ENCODE data around the gene PYROXD2.

The PYROXD2 gene

DNA sequence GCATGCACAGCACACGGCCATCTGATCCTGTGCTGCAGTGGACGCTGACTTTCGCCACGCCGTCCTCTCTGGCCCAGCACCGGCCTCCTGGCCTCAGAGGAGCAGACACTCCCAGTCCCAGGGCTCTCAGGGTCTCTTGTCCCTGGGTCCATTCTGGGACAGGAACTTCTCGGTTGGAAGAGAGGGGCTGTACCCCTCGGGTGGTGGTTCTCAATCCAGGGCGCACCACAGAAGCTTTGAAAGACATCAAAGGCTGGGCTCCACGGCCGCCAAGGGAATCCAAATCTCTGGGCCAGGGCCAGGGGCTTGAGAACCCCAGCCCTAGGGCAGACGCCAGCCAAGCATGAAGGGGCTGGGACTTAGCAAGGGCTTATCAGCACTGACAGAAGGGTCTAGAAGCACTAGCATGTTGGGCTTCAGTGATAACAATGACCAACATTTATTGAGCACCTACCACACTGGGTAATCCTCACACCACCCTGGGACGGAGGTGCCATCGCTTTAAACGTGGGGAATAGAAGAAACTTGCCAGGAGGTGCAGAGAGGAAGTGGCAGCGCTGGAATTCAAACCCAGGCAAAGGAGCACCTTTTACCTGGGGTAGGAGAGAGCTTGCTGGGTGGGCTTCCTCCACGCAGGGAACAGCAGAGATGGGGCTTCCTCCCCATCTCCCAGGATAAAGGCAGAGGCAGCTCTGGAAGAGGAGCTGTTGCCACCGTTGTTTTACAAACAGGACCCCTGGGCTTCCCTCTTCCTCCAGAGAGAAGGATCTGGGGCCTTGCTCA is 1.8 kb upstream of the PYROXD2 start:
- CTCF ChIA-PET, result no interaction called here

GRCh38 chr10:98415731-98416119 is 743 bp upstream of the PYROXD2 start:
- TF ChIP-seq SP1 (IDR thresholded peaks at IDR 0.05) (no peak), FOXA1 (IDR thresholded peaks at IDR 0.05) (no peak), L3MBTL2 (conservative IDR thresholded peaks at IDR 0.05) (no peak), HDGF (IDR thresholded peaks at IDR 0.05; ENCODE audit: borderline replicate concordance) (no peak), CTBP1 (IDR thresholded peaks at IDR 0.05; ENCODE audit: borderline replicate concordance) (no peak), NFRKB (IDR thresholded peaks at IDR 0.05) (no peak), ZNF384 (IDR thresholded peaks at IDR 0.05) (no peak), LEF1 (IDR thresholded peaks at IDR 0.05; ENCODE audit: borderline replicate concordance) (no peak)
- DNase-seq (ENCODE audit: extremely low spot score), result no peak
- CTCF ChIA-PET, result interaction anchor here (1.1 kb wide), 1 partner anchor 8 kb away, joined by 3 read pairs; no protein-coding TSS in a partner anchor
- POLR2A ChIA-PET, result interaction anchor here (0.6 to 0.8 kb wide), 5 partner anchors 8 to 45 kb away, joined by 3 to 5 read pairs (median 3); no protein-coding TSS in a partner anchor

More for the DNA sequence above, 1.8 kb upstream of the PYROXD2 start:
- no peak for TF ChIP-seq FOXA1 (IDR thresholded peaks at IDR 0.05)
- no peak for TF ChIP-seq SUZ12 (IDR thresholded peaks at IDR 0.05)
- TF ChIP-seq ARNT (IDR thresholded peaks at IDR 0.05), result no peak
- no peak for TF ChIP-seq NFRKB (IDR thresholded peaks at IDR 0.05)
- TF ChIP-seq HDGF (IDR thresholded peaks at IDR 0.05; ENCODE audit: borderline replicate concordance), result no peak
- no peak for TF ChIP-seq CTBP1 (IDR thresholded peaks at IDR 0.05; ENCODE audit: borderline replicate concordance)
- no peak for TF ChIP-seq TARDBP (IDR thresholded peaks at IDR 0.05)
- no peak for TF ChIP-seq FOXK2 (IDR thresholded peaks at IDR 0.05)
- TF ChIP-seq, protein P1, sequence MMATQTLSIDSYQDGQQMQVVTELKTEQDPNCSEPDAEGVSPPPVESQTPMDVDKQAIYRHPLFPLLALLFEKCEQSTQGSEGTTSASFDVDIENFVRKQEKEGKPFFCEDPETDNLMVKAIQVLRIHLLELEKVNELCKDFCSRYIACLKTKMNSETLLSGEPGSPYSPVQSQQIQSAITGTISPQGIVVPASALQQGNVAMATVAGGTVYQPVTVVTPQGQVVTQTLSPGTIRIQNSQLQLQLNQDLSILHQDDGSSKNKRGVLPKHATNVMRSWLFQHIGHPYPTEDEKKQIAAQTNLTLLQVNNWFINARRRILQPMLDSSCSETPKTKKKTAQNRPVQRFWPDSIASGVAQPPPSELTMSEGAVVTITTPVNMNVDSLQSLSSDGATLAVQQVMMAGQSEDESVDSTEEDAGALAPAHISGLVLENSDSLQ (IDR thresholded peaks at IDR 0.05), result no peak
- no peak for TF ChIP-seq BHLHE40 (IDR thresholded peaks at IDR 0.05; ENCODE audit: borderline replicate concordance)
- no peak for TF ChIP-seq ZNF384 (IDR thresholded peaks at IDR 0.05)
- no peak for TF ChIP-seq FOXM1 (IDR thresholded peaks at IDR 0.05; ENCODE audit: borderline replicate concordance)
- TF ChIP-seq L3MBTL2 (conservative IDR thresholded peaks at IDR 0.05), result no peak
- TF ChIP-seq SP1 (IDR thresholded peaks at IDR 0.05), result no peak
- no peak for TF ChIP-seq LEF1 (IDR thresholded peaks at IDR 0.05; ENCODE audit: borderline replicate concordance)
- TF ChIP-seq ELF4 (IDR thresholded peaks at IDR 0.05), result no peak
- POLR2A ChIA-PET, result no interaction called here
- no peak for DNase-seq (ENCODE audit: extremely low spot score)

DNA sequence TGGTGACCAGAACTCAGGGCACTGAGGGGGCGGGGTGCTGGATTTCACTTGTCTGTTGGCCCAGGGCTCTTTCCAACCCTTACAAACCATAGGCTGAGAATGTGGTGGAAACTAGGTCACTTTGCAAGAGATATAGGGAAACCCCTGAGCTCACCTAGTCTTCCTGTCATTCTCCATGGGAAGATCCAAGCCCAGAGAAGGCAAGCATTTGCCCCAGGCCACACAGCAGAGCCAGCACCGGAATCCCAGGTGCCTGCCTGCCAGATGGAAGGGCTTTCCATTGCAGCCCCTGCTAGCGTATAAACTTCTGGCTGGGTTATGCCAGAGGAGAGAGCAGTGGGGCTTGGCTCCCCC is 427 bp downstream of the PYROXD2 start:
- no peak for DNase-seq (ENCODE audit: extremely low spot score)
- no peak for TF ChIP-seq ARNT (IDR thresholded peaks at IDR 0.05)
- TF ChIP-seq SUZ12 (IDR thresholded peaks at IDR 0.05), result no peak
- TF ChIP-seq FOXM1 (IDR thresholded peaks at IDR 0.05; ENCODE audit: borderline replicate concordance), result no peak
- no peak for TF ChIP-seq TARDBP (IDR thresholded peaks at IDR 0.05)
- no peak for TF ChIP-seq HDGF (IDR thresholded peaks at IDR 0.05; ENCODE audit: borderline replicate concordance)
- TF ChIP-seq ELF4 (IDR thresholded peaks at IDR 0.05), result no peak
- TF ChIP-seq FOXA1 (IDR thresholded peaks at IDR 0.05), result no peak
- no peak for TF ChIP-seq FOXK2 (IDR thresholded peaks at IDR 0.05)
- TF ChIP-seq BHLHE40 (IDR thresholded peaks at IDR 0.05; ENCODE audit: borderline replicate concordance), result no peak
- TF ChIP-seq SP1 (IDR thresholded peaks at IDR 0.05), result no peak
- no peak for TF ChIP-seq L3MBTL2 (conservative IDR thresholded peaks at IDR 0.05)
- no peak for TF ChIP-seq ZNF384 (IDR thresholded peaks at IDR 0.05)
- no peak for TF ChIP-seq LEF1 (IDR thresholded peaks at IDR 0.05; ENCODE audit: borderline replicate concordance)
- no peak for TF ChIP-seq NFRKB (IDR thresholded peaks at IDR 0.05)
- ChIA-PET POLR2A (interaction anchor here (0.8 kb wide), 1 partner anchor 10 kb away, joined by 3 read pairs; no protein-coding TSS in a partner anchor), CTCF (interaction anchor here (1.1 kb wide), 1 partner anchor 9 kb away, joined by 3 read pairs; no protein-coding TSS in a partner anchor)

DNA sequence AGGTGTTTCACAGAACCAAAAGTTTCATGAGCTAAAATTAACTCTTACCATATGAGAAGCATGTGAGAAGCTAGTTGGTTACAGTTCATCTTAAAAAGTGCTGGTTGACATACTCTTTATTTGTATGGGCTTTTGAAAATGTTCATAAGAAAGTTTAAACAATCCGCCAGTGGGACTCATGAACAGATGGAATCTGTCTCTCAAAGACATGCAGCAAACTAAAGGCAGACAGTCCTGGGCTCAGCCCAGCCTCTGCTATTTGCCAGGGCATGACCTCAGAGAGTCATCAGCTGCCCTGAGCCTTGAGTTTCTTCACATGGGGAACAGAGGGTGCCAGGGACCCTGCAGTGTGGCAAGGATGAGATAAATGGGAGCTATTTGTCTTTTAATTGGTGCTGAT is 3.2 kb downstream of the PYROXD2 start:
- no peak for DNase-seq (ENCODE audit: extremely low spot score)
- POLR2A ChIA-PET, result no interaction called here
- CTCF ChIA-PET, result no interaction called here
- no peak for TF ChIP-seq SP1 (IDR thresholded peaks at IDR 0.05)
- no peak for TF ChIP-seq CTBP1 (IDR thresholded peaks at IDR 0.05; ENCODE audit: borderline replicate concordance)
- TF ChIP-seq FOXA1 (IDR thresholded peaks at IDR 0.05), result no peak
- TF ChIP-seq ELF4 (IDR thresholded peaks at IDR 0.05), result no peak
- no peak for TF ChIP-seq BHLHE40 (IDR thresholded peaks at IDR 0.05; ENCODE audit: borderline replicate concordance)
- no peak for TF ChIP-seq FOXK2 (IDR thresholded peaks at IDR 0.05)
- TF ChIP-seq, protein P1 (IDR thresholded peaks at IDR 0.05), result no peak
- no peak for TF ChIP-seq ARNT (IDR thresholded peaks at IDR 0.05)
- TF ChIP-seq LEF1 (IDR thresholded peaks at IDR 0.05; ENCODE audit: borderline replicate concordance), result no peak
- TF ChIP-seq TARDBP (IDR thresholded peaks at IDR 0.05), result no peak

DNA sequence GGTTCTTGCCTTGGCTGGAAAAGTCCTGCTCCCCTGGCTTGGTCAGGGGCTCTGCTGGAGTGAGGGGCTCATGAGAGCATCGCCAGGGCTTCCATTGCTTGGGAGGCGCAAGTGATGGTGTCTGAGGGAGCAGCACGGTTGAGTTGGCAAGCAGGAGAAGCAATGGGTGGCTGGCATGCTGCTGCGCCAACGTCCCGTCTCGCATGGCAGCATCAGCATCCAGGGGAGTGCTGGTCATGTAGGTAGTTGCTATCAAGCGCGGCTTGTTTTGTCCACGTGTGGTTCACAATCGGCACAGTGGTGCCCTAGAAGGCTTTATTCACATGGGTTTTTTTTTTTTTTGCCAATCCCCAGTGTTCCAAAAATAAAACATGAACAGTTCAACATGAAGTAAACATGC is 3.8 kb downstream of the PYROXD2 start:
- no peak for TF ChIP-seq FOXK2 (IDR thresholded peaks at IDR 0.05)
- no peak for TF ChIP-seq ARNT (IDR thresholded peaks at IDR 0.05)
- TF ChIP-seq SUZ12 (IDR thresholded peaks at IDR 0.05), result no peak
- TF ChIP-seq, protein P1 (IDR thresholded peaks at IDR 0.05), result no peak
- TF ChIP-seq BHLHE40 (IDR thresholded peaks at IDR 0.05; ENCODE audit: borderline replicate concordance), result no peak
- TF ChIP-seq CTBP1 (IDR thresholded peaks at IDR 0.05; ENCODE audit: borderline replicate concordance), result no peak
- no peak for TF ChIP-seq ELF4 (IDR thresholded peaks at IDR 0.05)
- no peak for TF ChIP-seq FOXM1 (IDR thresholded peaks at IDR 0.05; ENCODE audit: borderline replicate concordance)
- TF ChIP-seq LEF1 (IDR thresholded peaks at IDR 0.05; ENCODE audit: borderline replicate concordance), result no peak
- TF ChIP-seq ZNF384 (IDR thresholded peaks at IDR 0.05), result no peak
- TF ChIP-seq TARDBP (IDR thresholded peaks at IDR 0.05), result no peak
- TF ChIP-seq HDGF (IDR thresholded peaks at IDR 0.05; ENCODE audit: borderline replicate concordance), result no peak
- TF ChIP-seq NFRKB (IDR thresholded peaks at IDR 0.05), result no peak
- TF ChIP-seq SP1 (IDR thresholded peaks at IDR 0.05), result no peak
- TF ChIP-seq FOXA1 (IDR thresholded peaks at IDR 0.05), result no peak
- TF ChIP-seq L3MBTL2 (conservative IDR thresholded peaks at IDR 0.05), result no peak
- CTCF ChIA-PET, result no interaction called here
- no peak for DNase-seq (ENCODE audit: extremely low spot score)
- POLR2A ChIA-PET, result no interaction called here
